DND-41 (cell line): Measurements from ENCODE around the gene REG3G.

Experiments used
- ATAC-seq: fragments of 200-7000 bp; cut with Tn5 transposase; 3 replicates; pipeline ENCODE4 v1.9.1; 2021; ENCODE audit warnings: low read depth; ENCODE audit not compliant: insufficient read depth
- DNase-seq: peaks from one replicate; pipeline ENCODE4 v3.0.0-alpha.2; 2020
- H2AFZ ChIP-seq: 2 replicates; pipeline ENCODE4 v1.6.0; 2012; ENCODE audit warnings: low read depth, low read length
- H3K27ac ChIP-seq: 2 replicates; pipeline ENCODE4 v1.5.1; 2012; ENCODE audit warnings: low read length, inconsistent platforms
- H3K27me3 ChIP-seq: fragments of 200-600 bp; sonication (generic); 2 replicates; pipeline ENCODE4 v1.6.0; 2012; ENCODE audit warnings: low read length, mild to moderate bottlenecking, inconsistent platforms; ENCODE audit not compliant: insufficient read depth, poor library complexity
- H3K36me3 ChIP-seq: 2 replicates; pipeline ENCODE4 v1.5.1; 2012; ENCODE audit warnings: low read length, inconsistent platforms; ENCODE audit not compliant: insufficient read depth
- H3K4me1 ChIP-seq: 2 replicates; pipeline ENCODE4 v1.5.1; 2012; ENCODE audit warnings: mild to moderate bottlenecking, low read length; ENCODE audit not compliant: insufficient read depth
- H3K4me2 ChIP-seq: 2 replicates; pipeline ENCODE4 v1.6.0; 2012; ENCODE audit warnings: mild to moderate bottlenecking, moderate library complexity, low read length, inconsistent platforms; ENCODE audit not compliant: insufficient read depth
- H3K4me3 ChIP-seq, 2 experiments: fragments of 200-600 bp in 1 of 2; shearing (Covaris generic) in 1 of 2; 2 replicates each; pipeline ENCODE4 v1.5.1; 2012 to 2016; ENCODE audit warnings: inconsistent platforms in 2 of 2, low read length in 2 of 2, mild to moderate bottlenecking in 2 of 2, low read depth in 1 of 2, moderate library complexity in 1 of 2
- H3K79me2 ChIP-seq: 2 replicates; pipeline ENCODE4 v1.6.0; 2012; ENCODE audit warnings: low read length, inconsistent platforms; ENCODE audit not compliant: insufficient read depth
- H3K9ac ChIP-seq: 2 replicates; pipeline ENCODE4 v1.6.0; 2012; ENCODE audit warnings: low read depth, mild to moderate bottlenecking, inconsistent platforms, low read length, moderate library complexity
- H3K9me3 ChIP-seq: 2 replicates; pipeline ENCODE4 v1.5.1; 2012; ENCODE audit warnings: low read length, moderate library complexity, mild to moderate bottlenecking, inconsistent platforms; ENCODE audit not compliant: insufficient read depth, severe bottlenecking
- H4K20me1 ChIP-seq: 2 replicates; pipeline ENCODE4 v1.6.0; 2012; ENCODE audit warnings: low read length; ENCODE audit not compliant: insufficient read depth
- CTCF ChIP-seq: IDR thresholded peaks from 2 replicates; pipeline ENCODE4 v1.5.1; 2012; ENCODE audit warnings: borderline replicate concordance, low read length, moderate library complexity, mild to moderate bottlenecking; ENCODE audit not compliant: poor library complexity, severe bottlenecking; ENCODE audit errors: extremely low read depth
- EZH2 ChIP-seq: IDR thresholded peaks from 3 replicates; pipeline ENCODE4 v1.6.1; 2012; ENCODE audit warnings: borderline replicate concordance, low read depth, mild to moderate bottlenecking, moderate library complexity, low read length, inconsistent platforms; ENCODE audit not compliant: severe bottlenecking

Gene REG3G

GRCh38 chr2:78982638-78983330 lies 42.7 kb upstream of the REG3G start:
- no peak overlapping the region for H3K27ac ChIP-seq
- no peak for ATAC-seq
- H3K9ac ChIP-seq: no peak overlapping the region
- no peak overlapping the region for H3K4me3 ChIP-seq
- H3K9me3 ChIP-seq: no peaks in the 10 kb centered on the region
- no peak overlapping the region for H3K4me2 ChIP-seq
- DNase-seq: no peak
- H3K36me3 ChIP-seq: no peaks in the 10 kb centered on the region
- no peak overlapping the region for H2AFZ ChIP-seq
- TF ChIP-seq EZH2 (no peak), CTCF (no peak)
- H3K79me2 ChIP-seq: no peaks in the 10 kb centered on the region
- no peaks in the 10 kb centered on the region for H3K27me3 ChIP-seq
- H4K20me1 ChIP-seq: no peaks in the 10 kb centered on the region
- no peaks in the 10 kb centered on the region for H3K4me1 ChIP-seq

GRCh38 chr2:78984386-78984785 lies 41.1 kb upstream of the REG3G start:
- H3K4me1 ChIP-seq: no peaks in the 10 kb centered on the region
- no peak overlapping the region for H3K9ac ChIP-seq
- no peak overlapping the region for H3K4me3 ChIP-seq
- ATAC-seq (no peak), DNase-seq (no peak)
- H3K79me2 ChIP-seq: no peaks in the 10 kb centered on the region
- H4K20me1 ChIP-seq: no peaks in the 10 kb centered on the region
- H3K36me3 ChIP-seq: no peaks in the 10 kb centered on the region
- no peak overlapping the region for H3K27ac ChIP-seq
- no peak overlapping the region for H2AFZ ChIP-seq
- no peaks in the 10 kb centered on the region for H3K9me3 ChIP-seq
- TF ChIP-seq CTCF: no peak
- TF ChIP-seq EZH2: no peak
- no peak overlapping the region for H3K4me2 ChIP-seq
- H3K27me3 ChIP-seq: no peaks in the 10 kb centered on the region

- Histone ChIP-seq H4K20me1 (no peaks in the 10 kb centered on the region), H3K27ac (no peak overlapping the region), H3K4me3 (no peak overlapping the region), H3K79me2 (no peaks in the 10 kb centered on the region), H3K4me2 (no peak overlapping the region), H3K36me3 (no peaks in the 10 kb centered on the region), H3K27me3 (no peaks in the 10 kb centered on the region), H3K4me1 (no peaks in the 10 kb centered on the region), H3K9me3 (no peaks in the 10 kb centered on the region), H3K9ac (no peak overlapping the region), H2AFZ (no peak overlapping the region)
- DNase-seq: no peak
- TF ChIP-seq EZH2 (no peak), CTCF (no peak)
- ATAC-seq: no peak
These were observed 39.9 kb upstream of the REG3G start for GRCh38 chr2:78985558-78985957.
